ENCODE measurements around the gene MOBP. TPM values are rescaled to one million over a fixed set of nuclear protein-coding genes. Genes with fewer than 3 reads are reported as not detected.

The MOBP gene
- total RNA-seq, 1 experiment from 2014 or later: not detected

- TF ChIP-seq EZH2 (IDR thresholded peaks at IDR 0.05) (no peak), ZBTB33 (IDR thresholded peaks at IDR 0.05; ENCODE audit: extremely low read depth, insufficient replicate concordance, low read length) (no peak), ZNF274 (IDR thresholded peaks at IDR 0.05; ENCODE audit: low read depth, low read length) (no peak), EGR1 (IDR thresholded peaks at IDR 0.05; ENCODE audit: low read depth) (no peak), MAX (IDR thresholded peaks at IDR 0.05) (no peak), POLR2A (IDR thresholded peaks at IDR 0.05; ENCODE audit: borderline replicate concordance, extremely low read depth, insufficient read depth, insufficient read length) (no peak), EZH2phosphoT487 (IDR thresholded peaks at IDR 0.05; ENCODE audit: borderline replicate concordance) (no peak), CTCF (IDR thresholded peaks at IDR 0.05 in 2 of 3, conservative IDR thresholded peaks at IDR 0.05 in 1 of 3; ENCODE audit: borderline replicate concordance in 1 of 3, insufficient read depth in 1 of 3, low read depth in 2 of 3, low read length in 2 of 3) (no peak), POLR2AphosphoS5 (IDR thresholded peaks at IDR 0.05; ENCODE audit: low read depth, low read length) (no peak), RAD21 (IDR thresholded peaks at IDR 0.05; ENCODE audit: low read depth) (no peak), SRF (IDR thresholded peaks at IDR 0.05; ENCODE audit: low read depth) (no peak)
- BruUV-seq (replicated peaks): no TSS peak
- POLR2A ChIA-PET: no interaction called here
- Histone ChIP-seq H3K27me3 (ENCODE audit: insufficient read depth, low read length) (no peaks in the 10 kb centered on the region), H2AFZ (ENCODE audit: low read depth, low read length, poor library complexity, severe bottlenecking) (no peak overlapping the region), H3K79me2 (ENCODE audit: insufficient read depth, low read length) (no peaks in the 10 kb centered on the region), H3K27ac (ENCODE audit: low read depth, low read length) (no peak overlapping the region), H3K4me2 (ENCODE audit: low read length) (no peak overlapping the region), H4K20me1 (ENCODE audit: insufficient read depth) (no peaks in the 10 kb centered on the region), H3K4me1 (ENCODE audit: control insufficient read depth in 1 of 2, insufficient read depth in 2 of 2, low read length in 2 of 2) (no peaks in the 10 kb centered on the region), H3K9me2 (ENCODE audit: insufficient read depth) (no peaks in the 10 kb centered on the region; the same call in 1 of the 2 replicates), H3K9ac (ENCODE audit: low read length) (no peak overlapping the region), H3K9me3 (ENCODE audit: control insufficient read depth in 1 of 2, insufficient read depth in 1 of 2, low read depth in 1 of 2, low read length in 2 of 2) (no peaks in the 10 kb centered on the region), H3K4me3 (replicated peaks in 1 of 2; ENCODE audit: low read depth in 1 of 2, low read length in 2 of 2) (no peak overlapping the region), H3K36me3 (ENCODE audit: control insufficient read depth in 1 of 2, insufficient read depth in 2 of 2, low read length in 2 of 2) (no peaks in the 10 kb centered on the region)
- RAD21 ChIA-PET (ENCODE audit: low non-redundant PET in 1 of 2, low total read pairs in 2 of 2, uncharacterized antibody in 2 of 2, unreplicated experiment in 2 of 2): no interaction called here
- no peak for DNase-seq (ENCODE audit: low read depth, low spot score)
- CTCF ChIA-PET: no interaction called here
- ATAC-seq: no peak
- intact Hi-C loops (cut with micrococcal nuclease): no loop called here
Observed at GRCh38 chr3:39485547-39485946, 18.1 kb downstream of the MOBP start.
